Measurements from ENCODE around the gene HINFP.

GRCh38 chr11:119100994-119101758 is 20.2 kb upstream of the HINFP start:
- TF ChIP-seq CTCF (IDR thresholded peaks at IDR 0.05; ENCODE audit: borderline replicate concordance, extremely low read depth, low read length, poor library complexity, severe bottlenecking) (peak; percentile 14), EZH2 (IDR thresholded peaks at IDR 0.05; ENCODE audit: borderline replicate concordance, low read depth, low read length, severe bottlenecking) (no peak)

Data from DND-41 (cell line).